Activated CD4-positive, alpha-beta T cell treated with anti-CD3 and anti-CD28 coated beads for 24 hours (primary cell): ENCODE measurements around the gene TMEM131L.
"Not testable (repeated sequence)": the region's sequence is repeated elsewhere in the genome, so short reads cannot be mapped to it uniquely, and the experiment has no call there.

ENCODE experiments used
- DNase-seq, 2 donors: peaks; one replicate each; pipeline ENCODE4 v3.0.0-alpha.2; 2020; ENCODE audit warnings: low read depth in 2 of 2

TMEM131L gene

DNA sequence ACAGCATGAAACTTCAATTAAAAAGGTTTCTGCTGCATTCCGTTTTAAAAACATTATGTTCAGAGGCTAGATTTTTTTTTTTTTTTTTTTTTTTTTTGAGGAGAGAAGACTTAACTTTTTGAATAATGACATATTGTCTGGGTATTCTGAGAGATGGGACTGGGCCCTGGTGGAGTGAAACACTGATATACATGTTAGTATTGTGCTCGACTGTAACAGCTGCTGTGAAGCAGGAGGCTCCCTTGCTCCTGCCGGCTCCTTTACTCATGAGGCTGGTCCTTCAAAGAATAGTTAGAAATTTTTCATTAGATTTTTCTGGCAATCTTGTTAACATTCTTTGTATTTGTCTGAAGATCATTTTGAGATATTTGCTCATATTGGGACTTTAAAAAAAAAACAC is 73.3 kb downstream of the TMEM131L start:
- DNase-seq, result no peak

DNA sequence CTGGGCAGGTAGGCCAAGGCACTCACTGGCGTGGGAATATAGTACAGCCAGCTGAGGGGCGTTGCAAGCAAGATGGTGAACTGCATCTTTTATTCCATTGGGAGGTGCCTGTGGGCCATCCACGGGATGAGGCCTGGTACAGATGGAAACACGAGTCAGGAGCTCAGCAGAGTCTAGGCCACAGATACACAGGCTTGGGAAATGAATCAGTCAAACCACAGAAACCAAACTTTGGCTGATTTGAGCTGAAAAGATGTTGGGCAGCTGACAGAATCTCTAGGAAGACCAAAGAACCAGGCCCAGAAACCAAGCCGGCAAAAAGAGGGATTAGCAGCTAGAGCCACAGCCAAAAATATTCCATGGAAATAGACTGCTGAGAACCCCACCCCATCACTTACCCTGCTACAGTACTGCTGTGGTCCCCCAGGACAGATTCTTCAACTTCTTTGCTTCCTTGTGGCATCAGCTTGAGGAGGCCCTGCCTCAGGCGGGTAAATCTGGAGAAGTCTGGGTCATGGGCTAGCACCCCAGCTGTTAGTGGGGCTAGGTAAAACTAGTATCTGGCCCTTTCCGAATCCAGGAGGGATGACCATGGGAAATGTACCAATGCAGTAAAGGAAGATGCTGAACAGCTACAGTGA is 75.4 kb downstream of the TMEM131L start:
- no peak for DNase-seq

DNA sequence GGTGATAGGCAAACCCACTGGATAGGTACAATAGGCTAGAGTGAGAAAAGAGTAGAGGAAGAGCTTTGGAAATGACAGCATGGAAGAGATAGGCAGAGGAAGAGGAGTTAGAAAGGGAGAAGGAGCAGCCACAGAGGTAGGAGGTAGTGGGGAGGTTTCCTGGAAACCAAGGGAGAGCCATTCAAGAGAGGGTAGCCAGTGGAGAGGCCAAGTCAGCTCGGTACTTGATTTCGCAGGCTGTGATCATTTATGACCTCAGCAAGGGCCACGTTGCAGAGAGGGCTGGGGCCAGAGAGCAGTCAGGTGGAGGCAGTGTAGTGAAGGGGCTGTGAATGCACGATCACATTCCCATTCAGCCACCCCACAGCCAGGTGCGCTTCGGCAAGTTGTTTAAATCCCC is 76.0 kb downstream of the TMEM131L start:
- no peak for DNase-seq

DNA sequence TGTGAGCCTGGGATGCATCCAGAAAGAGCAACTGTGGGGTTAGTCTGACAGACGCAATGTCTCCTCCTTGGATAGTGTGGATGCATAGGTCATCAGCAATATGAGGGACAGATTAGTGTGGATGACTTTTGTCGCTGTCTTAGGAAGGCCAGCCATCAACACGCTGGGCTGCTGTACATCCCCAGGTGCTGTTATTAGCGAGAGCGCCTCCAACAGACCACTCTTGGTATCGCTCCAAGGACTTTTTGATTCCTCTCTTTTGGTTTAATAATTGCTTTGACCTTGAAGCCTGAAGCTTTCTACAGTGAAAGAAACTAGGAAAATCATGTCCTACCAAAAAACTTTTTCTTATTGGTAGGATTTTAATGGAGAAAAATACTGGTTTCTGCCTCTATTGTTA is 76.7 kb downstream of the TMEM131L start:
- no peak for DNase-seq

DNA sequence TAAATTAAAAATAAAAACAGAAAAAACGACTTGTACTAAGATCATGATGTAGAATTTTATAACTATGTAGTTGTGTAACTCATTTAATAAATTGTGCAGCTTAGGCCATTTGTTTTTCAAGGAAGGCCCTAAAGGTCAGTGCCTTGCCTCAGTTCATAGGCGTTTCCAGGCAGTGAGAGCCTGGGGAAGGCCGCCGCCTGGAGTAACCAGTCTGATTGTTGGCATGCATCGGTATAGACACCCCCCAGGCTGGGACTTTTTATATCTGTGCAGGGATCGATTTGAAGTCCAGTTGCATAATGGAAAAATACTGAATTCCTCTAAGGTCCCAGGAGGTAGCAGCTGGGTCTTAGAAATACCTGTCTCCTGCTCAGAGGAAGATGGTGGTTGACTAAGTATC is 77.2 kb downstream of the TMEM131L start:
- DNase-seq, result no peak

DNA sequence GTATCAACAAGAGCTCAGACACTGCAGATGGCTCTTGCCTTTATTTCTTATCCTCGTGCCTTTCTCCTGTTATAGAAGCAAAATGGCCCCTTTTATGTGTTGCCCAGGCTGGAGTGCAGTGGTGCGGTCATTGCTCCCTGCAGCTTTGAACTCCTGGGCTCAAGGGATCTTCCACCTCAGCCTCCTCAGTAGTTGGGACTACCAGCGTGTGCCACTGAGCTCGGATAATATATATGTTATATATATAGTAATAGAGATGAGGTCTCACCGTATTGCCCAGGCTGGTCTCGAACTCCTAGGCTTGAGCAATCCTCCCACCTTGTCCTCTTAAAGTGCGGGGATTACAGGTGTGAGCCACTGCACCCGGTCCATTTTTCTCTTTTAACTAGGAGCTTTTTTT is 79.7 kb downstream of the TMEM131L start:
- DNase-seq, result no peak

DNA sequence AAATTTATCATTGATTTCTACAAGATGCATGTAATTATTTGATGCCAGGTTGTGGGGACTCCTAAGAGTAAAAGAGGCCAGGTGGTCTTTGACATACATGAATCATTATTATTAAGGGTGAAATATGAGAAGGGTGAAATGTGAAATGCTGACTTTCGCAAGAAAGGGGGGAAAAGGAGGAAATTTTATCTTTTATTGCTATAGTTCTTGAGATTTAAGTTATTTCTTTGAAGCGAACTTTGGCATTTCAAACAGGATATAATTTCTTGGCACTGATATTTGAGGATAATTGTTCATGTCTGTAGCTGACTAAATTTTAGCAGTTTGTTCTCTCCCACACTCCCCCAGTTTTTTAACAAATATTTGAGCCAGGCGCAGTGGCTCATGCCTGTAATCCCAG is 80.1 kb downstream of the TMEM131L start:
- DNase-seq, result no peak

DNA sequence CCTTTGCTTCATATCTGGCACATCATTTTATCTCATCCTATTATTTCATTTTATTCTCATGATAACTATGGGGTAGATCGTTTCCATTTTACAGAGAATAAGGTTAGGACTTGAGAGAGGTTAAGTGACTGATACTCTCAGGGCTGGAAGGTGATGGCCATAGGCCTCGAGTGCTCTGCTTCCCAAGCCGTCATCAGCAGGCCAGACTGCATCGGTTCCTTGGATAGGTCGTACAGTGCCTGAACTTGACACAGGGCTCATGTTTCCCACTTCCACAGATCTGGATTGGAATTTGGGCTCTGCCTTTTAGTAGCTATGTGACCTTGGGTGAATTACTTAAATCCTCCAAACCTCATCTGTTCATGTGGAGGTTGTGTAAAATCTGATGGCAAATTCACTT is 81.4 kb downstream of the TMEM131L start:
- no peak for DNase-seq

DNA sequence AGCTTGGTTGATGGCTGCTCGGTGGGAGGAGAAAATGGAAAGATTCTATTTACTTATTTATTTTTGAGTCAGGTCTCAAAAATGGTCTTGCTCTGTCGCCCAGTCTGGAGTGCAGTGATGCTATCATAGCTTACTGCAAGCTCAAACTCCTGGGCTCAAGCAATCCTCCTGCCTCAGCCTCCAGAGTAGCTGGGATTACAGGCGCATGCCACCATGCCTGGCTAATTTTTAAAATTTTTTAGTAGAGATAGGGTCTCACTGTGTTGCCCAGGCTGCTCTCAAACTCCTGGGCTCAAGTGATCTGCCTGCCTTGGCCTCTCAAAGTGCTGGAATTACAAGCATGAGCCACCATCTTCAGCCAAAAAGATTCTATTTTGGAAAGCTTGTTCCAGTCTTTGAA is 82.7 kb downstream of the TMEM131L start:
- DNase-seq, result not testable (repeated sequence)

DNA sequence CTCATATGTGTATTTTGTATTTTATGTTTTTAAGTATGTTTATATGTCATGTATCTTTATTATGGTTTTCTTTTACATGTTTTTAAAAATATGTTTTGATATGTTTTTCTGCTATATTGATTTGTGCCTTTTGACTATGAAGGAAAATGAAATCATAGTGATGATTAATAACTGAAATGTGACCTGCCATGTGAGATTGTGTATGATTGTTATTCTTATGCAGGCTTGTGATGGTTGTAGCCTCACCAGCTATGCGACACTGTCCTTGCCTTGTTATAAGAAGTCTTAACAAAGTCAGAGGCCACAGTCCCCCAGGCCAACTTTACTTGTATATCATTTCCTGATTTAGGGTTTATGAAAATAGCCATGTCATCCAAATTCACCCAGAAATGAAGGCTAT is 83.2 kb downstream of the TMEM131L start:
- DNase-seq, result no peak

DNA sequence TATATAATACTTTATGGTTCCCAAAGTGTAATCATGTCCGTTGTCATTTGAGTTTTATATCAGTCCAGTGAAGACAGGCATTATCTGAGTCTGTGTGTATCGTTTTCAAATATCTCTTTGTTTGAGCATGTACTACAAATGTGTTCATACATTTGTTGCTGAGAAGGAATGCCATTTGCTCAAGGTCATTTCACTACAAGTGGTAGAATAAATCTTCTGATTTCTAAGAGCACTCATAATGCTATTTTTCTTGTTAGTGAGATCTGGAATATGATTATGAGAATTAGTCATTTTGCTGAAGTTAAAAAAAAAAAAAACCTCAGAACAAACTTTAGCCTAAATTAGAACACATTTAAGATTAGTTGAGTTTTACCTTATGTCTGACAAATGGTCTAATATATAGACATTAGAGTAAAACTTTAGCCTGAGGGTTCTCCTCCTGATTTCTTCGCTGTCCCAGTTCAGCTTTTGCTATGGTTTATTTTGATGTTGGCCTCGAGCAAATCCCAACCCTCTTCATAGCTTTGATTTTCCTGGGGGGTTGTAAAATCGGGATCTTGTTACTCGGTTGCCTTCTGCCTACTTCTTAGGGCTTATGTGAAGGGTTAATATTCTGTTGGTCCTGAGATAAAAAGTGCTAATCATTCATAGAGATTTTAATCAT is 87.1 kb downstream of the TMEM131L start:
- no peak for DNase-seq

DNA sequence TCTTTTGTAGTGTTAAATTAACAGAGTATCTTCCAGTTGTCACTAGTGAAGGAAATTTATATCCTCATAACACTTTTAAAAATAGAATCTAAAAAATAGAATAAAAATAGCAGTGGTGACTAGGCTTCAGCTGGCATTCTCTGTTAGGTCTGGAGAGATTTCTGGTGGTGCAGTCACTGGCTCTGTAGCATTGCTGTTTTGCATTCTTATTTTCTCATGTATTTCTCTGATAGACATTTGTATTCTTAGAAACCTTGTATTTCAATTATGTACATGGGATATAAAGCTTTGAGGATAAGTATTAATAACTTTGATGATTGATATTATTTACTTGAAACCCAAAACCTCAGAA is 87.6 kb downstream of the TMEM131L start:
- DNase-seq, result no peak

DNA sequence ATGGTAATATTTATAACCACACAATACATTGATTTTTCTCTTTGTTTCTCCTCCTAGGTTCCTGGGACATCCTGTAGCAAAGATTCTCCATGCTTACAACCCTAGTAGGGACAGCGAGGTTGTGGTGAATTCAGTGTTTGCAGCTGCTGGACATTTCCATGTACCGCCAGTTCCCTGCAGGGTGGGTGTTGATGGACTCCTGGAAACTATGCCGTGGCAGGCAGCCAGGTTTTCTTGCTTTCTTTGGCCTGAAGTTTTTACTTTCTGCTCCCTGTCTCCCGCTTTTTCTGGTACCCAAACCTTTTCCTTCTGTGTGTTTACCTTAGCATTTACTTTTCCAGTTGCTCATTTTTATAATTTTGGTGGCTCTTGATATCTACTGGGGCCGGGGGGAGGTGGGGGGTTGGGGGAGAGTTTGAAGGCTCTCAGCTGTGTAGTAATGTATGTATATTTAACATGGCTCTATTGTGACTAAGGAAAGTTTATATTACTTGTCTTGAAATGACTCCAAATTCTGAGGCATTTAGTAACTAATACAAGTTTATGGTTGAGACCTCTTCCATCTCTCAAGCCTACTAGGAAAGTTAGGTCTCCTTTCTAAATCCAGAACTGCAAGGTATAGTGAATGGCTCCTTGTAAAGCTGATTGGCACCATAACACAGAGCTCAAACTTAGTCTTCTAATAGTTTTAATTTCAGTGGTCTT is 89.7 kb downstream of the TMEM131L start:
- no peak for DNase-seq

DNA sequence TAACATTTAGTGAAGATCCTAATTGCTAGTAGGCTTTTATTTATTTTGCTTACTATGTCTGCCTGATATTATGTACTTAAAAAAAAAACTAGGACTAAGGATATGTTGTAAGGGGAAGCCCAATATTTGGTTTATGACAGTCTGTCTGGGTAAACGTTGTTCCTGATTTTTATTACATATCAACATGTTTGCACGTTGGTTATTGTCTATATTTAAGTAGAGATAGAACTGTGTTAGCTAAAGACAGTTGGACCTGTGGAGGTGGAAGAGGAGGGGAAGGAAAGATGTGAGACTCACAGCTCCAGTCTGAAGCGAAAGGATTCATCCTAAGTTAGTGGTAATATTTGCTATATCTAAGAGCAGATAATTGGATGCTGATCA is 90.3 kb downstream of the TMEM131L start:
- no peak for DNase-seq

DNA sequence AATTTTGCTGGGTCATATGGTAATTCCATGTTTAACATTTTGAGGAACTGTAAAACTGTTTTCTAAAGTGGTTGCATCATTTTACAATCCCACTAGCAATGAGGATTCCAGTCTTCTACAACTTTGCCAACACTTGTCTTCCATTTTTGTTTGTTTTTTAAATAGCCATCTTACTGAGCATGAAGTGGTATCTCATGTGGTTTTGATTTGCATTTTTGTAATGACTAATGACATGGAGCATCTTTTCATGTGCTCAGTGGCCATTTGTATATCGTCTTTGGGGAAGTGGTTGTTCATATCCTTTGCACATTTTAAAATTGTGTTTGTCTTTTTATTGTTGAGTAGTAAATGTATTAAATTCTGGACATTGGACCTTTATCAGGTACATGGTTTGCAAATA is 94.7 kb downstream of the TMEM131L start:
- DNase-seq, result no peak

DNA sequence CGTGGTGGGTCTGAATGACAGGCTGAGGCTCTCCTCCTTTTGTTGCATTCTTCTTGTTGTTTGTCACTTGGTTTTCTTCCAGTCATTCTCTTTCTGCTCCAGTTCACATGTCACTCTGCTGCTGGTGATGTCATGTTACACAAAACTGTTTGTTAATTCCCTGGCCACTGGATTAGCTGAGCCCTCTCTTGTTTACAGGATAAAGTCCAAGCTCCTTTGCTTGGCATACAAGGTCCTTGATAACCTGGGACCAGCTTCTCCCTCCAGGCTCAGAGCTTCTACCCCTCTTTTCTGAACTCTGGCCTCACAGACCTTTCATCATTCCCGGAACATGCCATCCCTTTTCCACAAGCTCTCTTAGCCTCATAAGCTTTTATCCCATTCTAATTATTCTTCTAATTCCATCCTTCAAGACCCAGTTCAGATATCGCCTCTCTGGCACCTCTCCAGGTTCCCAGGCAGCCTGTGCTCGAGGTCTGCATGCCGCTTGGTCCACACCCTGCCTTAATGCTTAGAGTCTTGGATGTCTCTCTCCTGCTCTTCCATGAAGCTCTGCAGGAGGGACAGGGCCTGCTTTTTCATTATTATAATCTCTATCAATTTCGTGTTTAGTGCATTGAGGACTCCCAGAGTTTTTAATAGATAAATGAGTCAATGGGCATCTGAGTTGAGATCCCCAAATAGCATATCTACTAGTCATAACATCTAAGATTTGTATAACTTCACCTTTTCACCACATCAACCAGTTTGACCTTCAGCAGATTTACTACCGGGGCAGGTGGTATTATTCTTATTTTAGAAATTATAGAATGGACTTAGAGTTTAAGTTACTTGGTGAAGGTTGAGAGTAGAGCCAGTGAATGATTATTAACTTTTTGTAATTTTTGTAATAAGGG is 98.7 kb downstream of the TMEM131L start:
- no peak for DNase-seq

DNA sequence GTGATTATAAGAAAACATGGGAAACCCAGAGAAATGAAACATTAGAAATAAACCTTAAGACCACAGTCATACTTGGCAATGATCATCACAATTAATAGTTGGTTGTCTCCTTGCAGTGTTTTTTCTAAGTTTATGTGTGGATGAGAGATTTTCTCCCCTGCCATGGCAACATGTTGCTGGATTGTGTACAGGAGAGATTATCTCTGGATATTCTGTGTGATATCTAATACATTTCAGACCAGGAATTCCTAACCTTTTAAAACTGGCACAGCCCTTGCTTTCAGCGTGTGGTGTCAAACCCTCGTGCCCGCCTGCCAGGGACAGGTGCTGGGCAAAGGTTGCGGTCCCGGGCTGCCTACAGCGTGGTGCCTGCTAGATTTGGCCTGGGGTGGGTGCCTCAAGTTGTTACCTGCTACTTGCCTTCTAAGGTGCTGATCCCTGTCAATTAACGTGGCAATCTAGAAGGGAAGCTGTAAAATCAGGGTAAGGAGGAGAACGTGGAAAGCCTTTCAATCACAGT is 100.5 kb downstream of the TMEM131L start:
- DNase-seq, result no peak

DNA sequence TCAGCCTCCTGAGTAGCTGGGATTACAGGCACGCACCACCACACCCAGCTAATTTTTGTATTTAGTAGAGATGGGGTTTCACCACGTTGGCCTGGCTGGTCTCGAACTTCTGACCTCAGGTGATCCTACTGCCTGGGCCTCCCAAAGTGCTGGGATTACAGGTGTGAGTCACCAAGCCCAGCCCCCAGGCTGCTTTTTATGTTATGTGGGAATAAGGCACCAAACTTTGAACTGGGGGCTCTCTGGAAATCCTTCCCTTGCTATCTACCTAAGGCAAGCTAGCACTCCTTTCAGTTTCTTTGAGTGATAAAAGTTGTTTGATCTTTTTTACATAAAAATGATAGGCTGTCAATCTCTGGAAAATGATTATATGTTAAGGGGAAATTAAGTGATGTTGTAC is 101.5 kb downstream of the TMEM131L start:
- DNase-seq, result not testable (repeated sequence)

DNA sequence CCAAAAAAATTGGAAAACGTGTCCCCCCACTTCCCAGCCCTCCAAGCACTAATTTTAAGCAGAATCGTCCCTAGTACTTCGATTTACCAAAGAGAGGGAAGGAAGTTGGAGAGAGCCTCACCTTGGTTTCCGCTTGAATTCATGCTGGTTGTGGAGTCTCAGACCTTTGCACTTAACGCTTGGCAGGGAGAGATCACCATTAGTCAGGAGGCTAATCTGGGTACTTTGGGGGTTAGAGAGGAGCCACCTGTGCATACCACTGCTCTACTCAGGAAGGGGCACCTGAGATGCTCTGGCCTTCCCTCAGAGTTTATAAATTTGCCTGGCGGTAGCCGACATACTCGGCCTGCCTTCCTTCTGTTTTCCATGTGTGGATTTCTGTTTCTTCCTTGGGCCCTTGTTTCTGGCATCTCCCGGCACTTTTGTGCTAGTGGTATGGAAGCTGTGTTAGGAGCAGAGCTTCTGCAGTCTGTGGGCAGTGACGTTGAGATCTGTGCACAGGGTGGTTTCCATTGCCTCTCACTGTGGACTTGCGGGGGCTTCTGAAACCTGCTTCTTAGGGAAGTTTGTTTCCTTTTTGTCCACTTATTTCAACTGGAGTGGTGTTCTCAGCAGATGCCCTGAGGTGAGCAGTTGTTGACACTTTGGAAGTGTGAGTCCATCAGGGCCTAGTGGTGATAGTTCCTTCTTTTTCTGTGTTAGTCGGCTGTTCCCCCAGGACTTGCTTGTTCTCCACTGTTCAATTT is 104.2 kb downstream of the TMEM131L start:
- DNase-seq, result no peak

DNA sequence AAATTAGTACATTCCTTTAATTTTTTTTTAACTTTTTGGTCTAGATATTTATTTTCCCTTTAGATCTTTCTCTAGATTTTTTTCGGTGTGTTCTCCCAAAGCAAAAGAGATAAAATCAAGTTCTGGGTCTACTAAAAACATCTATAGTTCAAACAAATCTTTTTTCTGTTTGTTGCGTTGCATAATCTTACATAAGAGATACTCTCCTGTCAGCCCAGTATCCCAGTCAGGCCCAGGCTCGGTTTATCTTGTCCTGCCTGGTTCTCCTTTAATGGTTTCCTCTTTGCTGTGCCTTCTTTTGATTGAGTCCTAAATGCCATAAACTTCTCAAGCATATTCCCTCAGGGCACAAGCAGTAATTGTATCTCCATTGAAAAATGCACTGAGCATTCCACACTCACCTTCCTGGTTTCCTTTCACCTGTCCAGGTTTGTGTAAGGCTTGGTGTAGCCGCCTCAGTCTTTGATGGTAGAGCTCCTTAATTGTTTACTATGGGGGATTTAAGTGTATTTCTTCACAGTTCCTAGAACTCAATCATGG is 104.9 kb downstream of the TMEM131L start:
- no peak for DNase-seq

DNA sequence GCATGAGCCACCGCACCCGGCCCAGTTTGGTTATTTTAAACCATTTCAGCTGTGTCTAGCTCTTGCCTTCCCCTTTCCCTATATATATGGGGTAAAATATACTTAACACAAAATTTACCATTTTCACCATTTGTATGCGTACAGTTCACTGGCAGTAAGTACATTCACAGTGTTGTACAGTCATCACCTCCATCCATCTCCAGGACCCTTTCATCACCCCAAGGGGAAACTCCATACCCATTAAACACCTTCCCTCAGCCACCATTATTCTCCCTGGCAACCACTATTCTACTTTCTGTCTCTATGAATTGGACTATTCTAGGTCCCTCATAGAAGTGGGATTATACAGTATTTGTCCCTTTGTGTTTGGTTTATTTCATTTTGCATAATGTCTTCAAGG is 106.4 kb downstream of the TMEM131L start:
- DNase-seq, result no peak
